Activated naive CD4-positive, alpha-beta T cell (primary cell): ENCODE results near the gene BMP2.

Experiments used
- DNase-seq, 4 experiments: peaks; one replicate each; lab custom pipeline; 2025; lab: John Stamatoyannopoulos, UW

BMP2 gene

GRCh38 chr20:6768228-6769140 lies 998 bp downstream of the BMP2 start:
- DNase-seq = no peak

- no peak for DNase-seq
Observed at GRCh38 chr20:6769903-6770785, 2.7 kb downstream of the BMP2 start.

- DNase-seq = no peak
Observed at GRCh38 chr20:6770786-6771100, 3.3 kb downstream of the BMP2 start.

GRCh38 chr20:6780433-6781190 lies 13.1 kb downstream of the BMP2 start:
- DNase-seq = no peak

- no peak for DNase-seq
Observed at GRCh38 chr20:6783752-6784151, 16.3 kb downstream of the BMP2 start.

- DNase-seq = no peak
Observed at GRCh38 chr20:6784210-6784631, 16.7 kb downstream of the BMP2 start.

GRCh38 chr20:6784767-6785166 lies 17.3 kb downstream of the BMP2 start:
- no peak for DNase-seq

- no peak for DNase-seq
Observed at GRCh38 chr20:6786548-6786947, 19.1 kb downstream of the BMP2 start.

- no peak for DNase-seq
Observed at GRCh38 chr20:6792789-6793188, 25.3 kb downstream of the BMP2 start.

GRCh38 chr20:6802227-6802626 lies 34.7 kb downstream of the BMP2 start:
- DNase-seq = no peak

- no peak for DNase-seq
Observed at GRCh38 chr20:6806275-6806674, 38.8 kb downstream of the BMP2 start.

GRCh38 chr20:6811262-6812035 lies 44.0 kb downstream of the BMP2 start:
- no peak for DNase-seq

- no peak for DNase-seq
Observed at GRCh38 chr20:6812530-6812929, 45.0 kb downstream of the BMP2 start.

GRCh38 chr20:6814945-6815344 lies 47.5 kb downstream of the BMP2 start:
- DNase-seq = no peak

- DNase-seq = no peak
Observed at GRCh38 chr20:6818033-6818808, 50.7 kb downstream of the BMP2 start.

- DNase-seq = no peak
Observed at GRCh38 chr20:6819599-6819998, 52.1 kb downstream of the BMP2 start.

GRCh38 chr20:6824401-6824800 lies 56.9 kb downstream of the BMP2 start:
- DNase-seq = no peak

GRCh38 chr20:6827472-6827871 lies 60.0 kb downstream of the BMP2 start:
- no peak for DNase-seq

GRCh38 chr20:6828794-6829423 lies 61.4 kb downstream of the BMP2 start:
- no peak for DNase-seq

- no peak for DNase-seq
Observed at GRCh38 chr20:6829510-6830116, 62.1 kb downstream of the BMP2 start.
